Measurements from ENCODE around the gene KCNH5.
A peak's percentile ranks its signal among the peaks of the same experiment; 100 is the strongest.

Gene KCNH5

DNA sequence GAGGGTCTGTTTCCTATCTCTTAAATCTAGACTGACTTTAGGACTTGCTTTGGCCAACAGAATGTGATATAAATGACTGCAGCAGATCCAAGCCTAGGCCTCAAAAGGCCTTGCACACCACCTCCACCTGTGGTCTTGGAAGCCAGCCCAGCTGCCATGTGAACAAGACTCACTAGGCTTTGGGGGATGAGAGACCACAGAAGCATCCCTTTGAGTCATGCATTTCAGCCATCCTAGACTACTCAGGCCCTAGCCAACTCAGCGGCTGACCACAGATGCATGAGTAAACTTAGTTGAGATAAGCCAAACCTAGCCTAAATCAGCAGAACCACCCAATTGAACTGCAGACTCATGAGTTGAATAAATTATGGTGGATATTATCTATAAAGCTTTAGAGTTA is 87.7 kb downstream of the KCNH5 start:
- TF ChIP-seq, protein P1, sequence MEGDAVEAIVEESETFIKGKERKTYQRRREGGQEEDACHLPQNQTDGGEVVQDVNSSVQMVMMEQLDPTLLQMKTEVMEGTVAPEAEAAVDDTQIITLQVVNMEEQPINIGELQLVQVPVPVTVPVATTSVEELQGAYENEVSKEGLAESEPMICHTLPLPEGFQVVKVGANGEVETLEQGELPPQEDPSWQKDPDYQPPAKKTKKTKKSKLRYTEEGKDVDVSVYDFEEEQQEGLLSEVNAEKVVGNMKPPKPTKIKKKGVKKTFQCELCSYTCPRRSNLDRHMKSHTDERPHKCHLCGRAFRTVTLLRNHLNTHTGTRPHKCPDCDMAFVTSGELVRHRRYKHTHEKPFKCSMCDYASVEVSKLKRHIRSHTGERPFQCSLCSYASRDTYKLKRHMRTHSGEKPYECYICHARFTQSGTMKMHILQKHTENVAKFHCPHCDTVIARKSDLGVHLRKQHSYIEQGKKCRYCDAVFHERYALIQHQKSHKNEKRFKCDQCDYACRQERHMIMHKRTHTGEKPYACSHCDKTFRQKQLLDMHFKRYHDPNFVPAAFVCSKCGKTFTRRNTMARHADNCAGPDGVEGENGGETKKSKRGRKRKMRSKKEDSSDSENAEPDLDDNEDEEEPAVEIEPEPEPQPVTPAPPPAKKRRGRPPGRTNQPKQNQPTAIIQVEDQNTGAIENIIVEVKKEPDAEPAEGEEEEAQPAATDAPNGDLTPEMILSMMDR (conservative IDR thresholded peaks at IDR 0.05; ENCODE audit: low read depth, low read length): no peak
- DNase-seq (ENCODE audit: low read depth): peak; percentile 75

DNA sequence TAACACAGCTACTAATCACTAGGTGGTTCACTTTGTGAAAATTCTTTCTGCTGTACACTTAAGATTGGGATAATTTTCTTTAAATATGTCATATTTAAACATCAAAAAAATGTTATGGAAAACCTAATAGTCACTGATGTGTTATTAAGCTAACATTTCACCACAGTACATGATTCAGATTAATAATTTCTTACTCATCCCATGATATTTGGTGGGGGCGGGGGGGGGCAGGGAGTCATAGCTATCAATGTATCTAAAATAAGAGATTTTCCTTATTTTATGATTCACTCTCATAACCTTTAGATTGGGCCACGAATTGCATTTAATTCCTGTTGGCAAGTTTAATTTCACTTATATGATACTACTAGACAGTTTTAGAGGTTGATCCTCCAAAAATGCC is 88.8 kb downstream of the KCNH5 start:
- DNase-seq (ENCODE audit: low read depth): no peak
- H3K4me3 ChIP-seq (ENCODE audit: low read length): no peak overlapping the region
- TF ChIP-seq, protein P1 (conservative IDR thresholded peaks at IDR 0.05; ENCODE audit: low read depth, low read length): no peak

More for the DNA sequence above, 87.7 kb downstream of the KCNH5 start:
- H3K4me3 ChIP-seq (ENCODE audit: low read length): no peak overlapping the region

DNA sequence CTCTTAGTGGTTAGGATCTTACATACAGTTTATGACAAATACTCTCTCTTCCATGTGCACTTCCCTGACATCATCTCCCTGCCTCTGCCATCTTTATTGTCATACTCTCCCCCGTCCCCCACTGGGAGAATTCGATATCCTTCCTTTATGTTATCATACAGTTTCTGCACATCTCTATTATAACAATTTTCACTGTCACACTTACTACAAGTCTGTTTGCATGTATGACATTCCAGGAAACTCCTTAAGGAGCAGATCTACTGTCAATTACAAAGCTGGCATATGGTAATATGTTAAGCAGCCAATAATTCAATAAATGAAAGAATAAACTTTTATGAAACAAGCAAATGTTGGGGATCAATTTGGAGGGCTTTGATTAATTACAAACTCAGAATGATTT is 91.1 kb downstream of the KCNH5 start:
- TF ChIP-seq, protein P1 (conservative IDR thresholded peaks at IDR 0.05; ENCODE audit: low read depth, low read length): no peak
- DNase-seq (ENCODE audit: low read depth): no peak
- no peak overlapping the region for H3K4me3 ChIP-seq (ENCODE audit: low read length)

DNA sequence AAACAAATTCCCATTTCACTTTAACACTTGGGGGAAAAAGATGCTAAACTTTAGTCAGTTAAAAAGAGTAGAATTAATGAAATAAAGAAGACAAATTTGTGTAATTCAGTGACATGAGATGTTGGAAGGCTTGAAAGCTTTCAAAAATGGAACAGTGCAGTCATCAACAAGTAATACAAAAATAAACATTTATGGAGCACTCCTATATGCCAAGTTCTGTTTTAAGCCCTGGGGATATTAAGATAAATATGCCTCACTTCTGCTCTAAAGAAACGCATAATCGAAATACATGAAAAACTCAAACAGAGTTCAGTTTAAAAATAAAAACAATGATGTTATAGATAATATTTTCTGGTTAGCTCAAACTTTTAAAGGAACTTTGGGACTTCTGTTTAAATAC is 93.0 kb downstream of the KCNH5 start:
- TF ChIP-seq, protein P1 (conservative IDR thresholded peaks at IDR 0.05; ENCODE audit: low read depth, low read length): no peak
- no peak overlapping the region for H3K4me3 ChIP-seq (ENCODE audit: low read length)

DNA sequence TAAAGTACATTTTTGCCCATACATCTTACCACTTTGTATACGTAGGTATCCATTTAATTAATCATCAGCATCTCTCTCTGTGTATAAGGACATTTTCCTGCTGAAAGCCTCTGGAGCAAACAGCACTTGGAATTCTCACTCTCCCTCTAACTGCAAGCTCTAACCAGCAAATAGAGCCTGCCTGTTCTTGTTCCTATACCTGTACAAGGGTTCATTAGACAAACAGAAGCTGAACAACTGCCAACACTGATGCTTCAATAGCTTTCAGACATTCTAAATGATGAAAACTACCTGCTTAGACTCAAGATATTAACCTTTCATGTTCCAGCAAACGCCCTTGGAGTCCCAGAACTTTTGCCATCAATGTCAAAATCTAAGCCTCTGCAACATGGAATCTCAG is 98.0 kb downstream of the KCNH5 start:
- DNase-seq (ENCODE audit: low read depth): no peak
- TF ChIP-seq, protein P1 (conservative IDR thresholded peaks at IDR 0.05; ENCODE audit: low read depth, low read length): no peak
- no peak overlapping the region for H3K4me3 ChIP-seq (ENCODE audit: low read length)

More for the DNA sequence above, 93.0 kb downstream of the KCNH5 start:
- no peak for DNase-seq (ENCODE audit: low read depth)

DNA sequence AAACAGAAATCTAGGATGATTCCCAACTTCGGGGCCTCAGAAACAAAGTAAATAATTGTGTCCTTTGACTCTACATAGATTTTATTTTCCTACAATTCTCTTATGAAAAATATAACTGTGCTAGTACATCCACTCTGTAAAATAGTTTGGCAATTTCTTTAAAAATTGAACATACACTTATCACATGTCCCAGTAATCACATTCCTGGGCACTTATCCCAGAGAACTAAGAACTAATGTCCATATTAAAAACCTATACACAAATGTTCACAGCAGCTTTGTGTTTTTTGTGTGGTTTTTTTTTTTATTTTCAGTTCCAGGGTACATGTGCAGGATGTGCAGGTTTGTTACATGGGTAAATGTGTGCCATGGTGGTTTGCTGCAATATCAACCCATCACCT is 99.0 kb downstream of the KCNH5 start:
- TF ChIP-seq, protein P1 (conservative IDR thresholded peaks at IDR 0.05; ENCODE audit: low read depth, low read length): no peak
- DNase-seq (ENCODE audit: low read depth): peak; percentile 48

DNA sequence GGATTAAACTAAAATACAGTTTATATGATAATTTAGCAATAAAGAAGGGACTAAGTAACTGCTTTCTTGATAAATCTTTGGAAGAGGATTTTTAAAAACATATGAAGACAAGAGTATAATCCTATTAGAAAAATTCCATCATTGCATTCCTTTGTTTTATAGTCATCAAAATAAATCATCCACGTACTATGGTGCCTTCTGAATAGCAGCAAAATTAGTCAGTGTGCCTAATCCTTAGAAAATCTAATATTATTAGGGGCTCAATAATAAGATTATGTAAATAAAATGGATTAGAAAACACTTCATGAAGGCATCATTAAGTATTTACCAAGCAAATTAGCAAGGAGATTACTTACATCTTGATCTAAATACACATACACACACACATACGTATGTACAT is 102.1 kb downstream of the KCNH5 start:
- DNase-seq (ENCODE audit: low read depth): peak; percentile 54
- TF ChIP-seq, protein P1 (conservative IDR thresholded peaks at IDR 0.05; ENCODE audit: low read depth, low read length): no peak

More for the DNA sequence above, 99.0 kb downstream of the KCNH5 start:
- H3K4me3 ChIP-seq (ENCODE audit: low read length): no peak overlapping the region

More for the DNA sequence above, 102.1 kb downstream of the KCNH5 start:
- H3K4me3 ChIP-seq (ENCODE audit: low read length): no peak overlapping the region
